OCI-LY1 (cell line): ENCODE results near the gene MAD2L1BP.

Experiments used
- EZH2 ChIP-seq: fragments of 200-600 bp; sonication (generic), shearing (Covaris generic); IDR thresholded peaks from 2 replicates; pipeline ENCODE4 v1.8.0; 2017; ENCODE audit warnings: borderline replicate concordance, mixed run types, mild to moderate bottlenecking, antibody characterized with exemption, low read length, moderate library complexity, mixed read lengths
- TF ChIP-seq, protein P1 (sequence below): fragments of 200-600 bp; sonication (generic), shearing (Covaris generic); IDR thresholded peaks from 2 replicates; pipeline ENCODE4 v1.5.1; 2017; ENCODE audit warnings: mild to moderate bottlenecking, antibody characterized with exemption, low read length, moderate library complexity, mixed read lengths

DNA sequence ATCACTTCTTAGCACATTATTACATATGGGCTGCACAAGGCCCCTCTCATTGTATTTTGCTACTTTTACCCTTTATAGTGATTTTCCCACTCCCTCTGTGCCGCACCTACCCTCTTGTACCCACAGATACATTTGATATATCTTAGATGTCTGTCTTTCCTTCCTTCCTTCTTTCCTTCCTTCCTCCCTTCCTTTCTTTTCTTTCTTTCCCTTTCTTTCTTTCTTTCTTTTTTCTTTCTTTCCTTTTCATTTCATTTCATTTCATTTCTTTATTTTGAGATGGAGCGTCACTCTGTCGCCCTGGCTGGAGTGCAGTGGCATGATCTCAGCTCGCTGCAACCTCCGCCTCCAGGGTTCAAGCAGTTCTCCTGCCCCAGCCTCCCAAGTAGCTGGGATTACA lies 47.4 kb upstream of the MAD2L1BP start:
- TF ChIP-seq, protein P1, sequence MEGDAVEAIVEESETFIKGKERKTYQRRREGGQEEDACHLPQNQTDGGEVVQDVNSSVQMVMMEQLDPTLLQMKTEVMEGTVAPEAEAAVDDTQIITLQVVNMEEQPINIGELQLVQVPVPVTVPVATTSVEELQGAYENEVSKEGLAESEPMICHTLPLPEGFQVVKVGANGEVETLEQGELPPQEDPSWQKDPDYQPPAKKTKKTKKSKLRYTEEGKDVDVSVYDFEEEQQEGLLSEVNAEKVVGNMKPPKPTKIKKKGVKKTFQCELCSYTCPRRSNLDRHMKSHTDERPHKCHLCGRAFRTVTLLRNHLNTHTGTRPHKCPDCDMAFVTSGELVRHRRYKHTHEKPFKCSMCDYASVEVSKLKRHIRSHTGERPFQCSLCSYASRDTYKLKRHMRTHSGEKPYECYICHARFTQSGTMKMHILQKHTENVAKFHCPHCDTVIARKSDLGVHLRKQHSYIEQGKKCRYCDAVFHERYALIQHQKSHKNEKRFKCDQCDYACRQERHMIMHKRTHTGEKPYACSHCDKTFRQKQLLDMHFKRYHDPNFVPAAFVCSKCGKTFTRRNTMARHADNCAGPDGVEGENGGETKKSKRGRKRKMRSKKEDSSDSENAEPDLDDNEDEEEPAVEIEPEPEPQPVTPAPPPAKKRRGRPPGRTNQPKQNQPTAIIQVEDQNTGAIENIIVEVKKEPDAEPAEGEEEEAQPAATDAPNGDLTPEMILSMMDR, result no peak
- TF ChIP-seq EZH2, result no peak
